Measurements from ENCODE around the gene CCK. TPM values are rescaled to one million over a fixed set of nuclear protein-coding genes. Genes with fewer than 3 reads are reported as not detected.

The CCK gene
- polyA plus RNA-seq, 1 donor from 2014 or later, result not detected

DNA sequence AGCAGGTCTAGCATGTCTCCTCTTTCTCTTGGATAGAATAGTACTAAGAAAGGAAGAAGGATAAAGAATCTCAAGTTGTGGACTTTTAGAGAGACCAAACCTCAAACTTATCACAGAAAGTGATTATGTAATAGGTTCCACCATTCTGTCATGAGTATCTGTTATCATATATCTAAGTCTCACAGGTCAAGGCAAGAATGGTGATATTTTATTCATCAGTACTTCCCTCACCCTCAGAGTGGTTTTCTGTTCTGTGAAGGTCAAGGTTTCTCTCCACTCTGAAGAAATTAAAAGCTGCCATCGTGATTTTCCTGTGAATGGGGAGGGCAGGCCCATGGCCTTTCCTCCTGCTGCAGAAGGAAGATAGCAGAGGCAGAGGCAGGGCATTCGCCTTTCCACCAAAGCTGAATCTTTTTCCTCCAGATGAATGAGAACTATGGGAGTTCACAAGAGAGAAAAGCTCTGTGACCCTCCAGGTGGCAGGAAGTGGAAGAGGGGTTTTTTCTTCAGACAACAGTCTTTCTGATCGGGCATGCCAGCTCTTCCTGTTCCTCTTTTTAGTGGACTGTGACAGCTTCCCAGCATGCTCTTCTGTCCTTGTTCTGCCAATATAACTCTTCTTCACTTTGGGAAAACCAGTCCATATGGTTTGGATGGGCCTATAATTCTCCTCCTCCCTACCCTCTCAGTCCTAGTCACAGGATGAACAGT lies 37.1 kb upstream of the CCK start:
- no peak overlapping the region for H3K4me3 ChIP-seq (ENCODE audit: low read length)
- no peaks in the 10 kb centered on the region for H4K20me1 ChIP-seq (ENCODE audit: insufficient read depth)
- H3K27me3 ChIP-seq (ENCODE audit: insufficient read depth, low read depth, low read length), result no peaks in the 10 kb centered on the region
- H3K9me2 ChIP-seq (ENCODE audit: insufficient read depth, low read length), result no peaks in the 10 kb centered on the region
- no peak overlapping the region for H3K9ac ChIP-seq (ENCODE audit: low read length)
- TF ChIP-seq, protein P1, sequence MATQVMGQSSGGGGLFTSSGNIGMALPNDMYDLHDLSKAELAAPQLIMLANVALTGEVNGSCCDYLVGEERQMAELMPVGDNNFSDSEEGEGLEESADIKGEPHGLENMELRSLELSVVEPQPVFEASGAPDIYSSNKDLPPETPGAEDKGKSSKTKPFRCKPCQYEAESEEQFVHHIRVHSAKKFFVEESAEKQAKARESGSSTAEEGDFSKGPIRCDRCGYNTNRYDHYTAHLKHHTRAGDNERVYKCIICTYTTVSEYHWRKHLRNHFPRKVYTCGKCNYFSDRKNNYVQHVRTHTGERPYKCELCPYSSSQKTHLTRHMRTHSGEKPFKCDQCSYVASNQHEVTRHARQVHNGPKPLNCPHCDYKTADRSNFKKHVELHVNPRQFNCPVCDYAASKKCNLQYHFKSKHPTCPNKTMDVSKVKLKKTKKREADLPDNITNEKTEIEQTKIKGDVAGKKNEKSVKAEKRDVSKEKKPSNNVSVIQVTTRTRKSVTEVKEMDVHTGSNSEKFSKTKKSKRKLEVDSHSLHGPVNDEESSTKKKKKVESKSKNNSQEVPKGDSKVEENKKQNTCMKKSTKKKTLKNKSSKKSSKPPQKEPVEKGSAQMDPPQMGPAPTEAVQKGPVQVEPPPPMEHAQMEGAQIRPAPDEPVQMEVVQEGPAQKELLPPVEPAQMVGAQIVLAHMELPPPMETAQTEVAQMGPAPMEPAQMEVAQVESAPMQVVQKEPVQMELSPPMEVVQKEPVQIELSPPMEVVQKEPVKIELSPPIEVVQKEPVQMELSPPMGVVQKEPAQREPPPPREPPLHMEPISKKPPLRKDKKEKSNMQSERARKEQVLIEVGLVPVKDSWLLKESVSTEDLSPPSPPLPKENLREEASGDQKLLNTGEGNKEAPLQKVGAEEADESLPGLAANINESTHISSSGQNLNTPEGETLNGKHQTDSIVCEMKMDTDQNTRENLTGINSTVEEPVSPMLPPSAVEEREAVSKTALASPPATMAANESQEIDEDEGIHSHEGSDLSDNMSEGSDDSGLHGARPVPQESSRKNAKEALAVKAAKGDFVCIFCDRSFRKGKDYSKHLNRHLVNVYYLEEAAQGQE (IDR thresholded peaks at IDR 0.05; ENCODE audit: borderline replicate concordance), result no peak
- TF ChIP-seq EZH2 (IDR thresholded peaks at IDR 0.05; ENCODE audit: borderline replicate concordance, insufficient read depth, low read length, poor library complexity, severe bottlenecking), result no peak
- TF ChIP-seq, protein P2, sequence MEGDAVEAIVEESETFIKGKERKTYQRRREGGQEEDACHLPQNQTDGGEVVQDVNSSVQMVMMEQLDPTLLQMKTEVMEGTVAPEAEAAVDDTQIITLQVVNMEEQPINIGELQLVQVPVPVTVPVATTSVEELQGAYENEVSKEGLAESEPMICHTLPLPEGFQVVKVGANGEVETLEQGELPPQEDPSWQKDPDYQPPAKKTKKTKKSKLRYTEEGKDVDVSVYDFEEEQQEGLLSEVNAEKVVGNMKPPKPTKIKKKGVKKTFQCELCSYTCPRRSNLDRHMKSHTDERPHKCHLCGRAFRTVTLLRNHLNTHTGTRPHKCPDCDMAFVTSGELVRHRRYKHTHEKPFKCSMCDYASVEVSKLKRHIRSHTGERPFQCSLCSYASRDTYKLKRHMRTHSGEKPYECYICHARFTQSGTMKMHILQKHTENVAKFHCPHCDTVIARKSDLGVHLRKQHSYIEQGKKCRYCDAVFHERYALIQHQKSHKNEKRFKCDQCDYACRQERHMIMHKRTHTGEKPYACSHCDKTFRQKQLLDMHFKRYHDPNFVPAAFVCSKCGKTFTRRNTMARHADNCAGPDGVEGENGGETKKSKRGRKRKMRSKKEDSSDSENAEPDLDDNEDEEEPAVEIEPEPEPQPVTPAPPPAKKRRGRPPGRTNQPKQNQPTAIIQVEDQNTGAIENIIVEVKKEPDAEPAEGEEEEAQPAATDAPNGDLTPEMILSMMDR (IDR thresholded peaks at IDR 0.05; ENCODE audit: poor library complexity, severe bottlenecking), result no peak
- no peak for TF ChIP-seq TAF1 (IDR thresholded peaks at IDR 0.05; ENCODE audit: low read depth)
- TF ChIP-seq POLR2AphosphoS5 (IDR thresholded peaks at IDR 0.05), result no peak
- TF ChIP-seq SMC3 (conservative IDR thresholded peaks at IDR 0.05; ENCODE audit: poor library complexity), result no peak
- TF ChIP-seq MXI1 (conservative IDR thresholded peaks at IDR 0.05; ENCODE audit: poor library complexity, severe bottlenecking), result no peak
- no peak for TF ChIP-seq EP300 (conservative IDR thresholded peaks at IDR 0.05; ENCODE audit: poor library complexity, severe bottlenecking)
- TF ChIP-seq RAD21 (conservative IDR thresholded peaks at IDR 0.05), result no peak
- H3K4me2 ChIP-seq (ENCODE audit: low read length), result no peak overlapping the region
- no peaks in the 10 kb centered on the region for H3K36me3 ChIP-seq (ENCODE audit: insufficient read depth, low read length)
- no peaks in the 10 kb centered on the region for H3K79me2 ChIP-seq (replicated peaks; ENCODE audit: insufficient read depth, low read length)
- no peaks in the 10 kb centered on the region for H3K9me3 ChIP-seq (ENCODE audit: low read length)
- H2AFZ ChIP-seq (ENCODE audit: low read depth, low read length), result no peak overlapping the region
- no peaks in the 10 kb centered on the region for H3F3A ChIP-seq (ENCODE audit: insufficient read depth, low read length, poor library complexity, severe bottlenecking)
- no peak overlapping the region for H3K27ac ChIP-seq (ENCODE audit: low read length)

DNA sequence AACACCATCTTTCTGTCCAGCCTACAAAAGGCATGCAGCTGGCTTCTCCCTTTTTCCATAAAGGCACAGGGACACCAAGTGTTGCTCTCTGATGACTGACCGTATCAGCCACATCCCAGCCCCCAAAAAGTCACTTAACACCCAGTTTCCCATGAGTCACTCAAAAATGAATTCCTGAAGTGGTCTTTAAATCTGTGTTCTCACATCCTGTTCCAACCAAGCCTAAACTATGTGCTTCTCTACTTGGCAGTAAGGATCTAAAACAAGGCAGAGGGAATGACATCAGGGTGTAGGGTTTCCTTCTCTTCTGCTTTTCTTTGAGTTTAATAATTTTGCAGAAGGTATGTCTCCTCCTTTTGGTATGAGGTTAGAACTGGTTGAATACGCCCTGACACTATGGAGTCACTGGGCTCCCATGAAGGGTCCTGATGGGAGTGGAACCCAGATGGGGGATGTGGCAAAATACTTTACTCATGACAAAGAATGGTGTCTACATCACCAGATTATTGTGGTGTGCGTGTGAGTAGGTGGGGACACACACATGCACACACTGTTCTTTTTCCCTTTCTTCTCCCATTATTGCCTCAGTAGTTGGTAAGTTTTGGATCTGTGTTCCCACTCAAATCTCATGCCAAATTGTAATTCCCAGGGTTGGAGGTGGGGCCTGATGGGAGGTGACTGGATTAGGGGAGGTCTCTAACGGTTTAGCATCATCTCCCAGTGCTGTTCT lies 35.6 kb upstream of the CCK start:
- H3K9ac ChIP-seq (ENCODE audit: low read length), result no peak overlapping the region
- no peaks in the 10 kb centered on the region for H4K20me1 ChIP-seq (ENCODE audit: insufficient read depth)
- no peak overlapping the region for H3K27ac ChIP-seq (ENCODE audit: low read length)
- TF ChIP-seq, protein P2 (IDR thresholded peaks at IDR 0.05; ENCODE audit: poor library complexity, severe bottlenecking), result no peak
- TF ChIP-seq EZH2 (IDR thresholded peaks at IDR 0.05; ENCODE audit: borderline replicate concordance, insufficient read depth, low read length, poor library complexity, severe bottlenecking) (no peak), EP300 (conservative IDR thresholded peaks at IDR 0.05; ENCODE audit: poor library complexity, severe bottlenecking) (no peak), TAF1 (IDR thresholded peaks at IDR 0.05; ENCODE audit: low read depth) (no peak), MXI1 (conservative IDR thresholded peaks at IDR 0.05; ENCODE audit: poor library complexity, severe bottlenecking) (no peak), POLR2AphosphoS5 (IDR thresholded peaks at IDR 0.05) (no peak), RAD21 (conservative IDR thresholded peaks at IDR 0.05) (no peak), SMC3 (conservative IDR thresholded peaks at IDR 0.05; ENCODE audit: poor library complexity) (no peak)
- TF ChIP-seq, protein P1 (IDR thresholded peaks at IDR 0.05; ENCODE audit: borderline replicate concordance), result no peak
- no peaks in the 10 kb centered on the region for H3K36me3 ChIP-seq (ENCODE audit: insufficient read depth, low read length)
- H2AFZ ChIP-seq (ENCODE audit: low read depth, low read length), result no peak overlapping the region
- H3K4me3 ChIP-seq (ENCODE audit: low read length), result no peak overlapping the region
- H3K9me3 ChIP-seq (ENCODE audit: low read length), result no peaks in the 10 kb centered on the region
- H3K27me3 ChIP-seq (ENCODE audit: insufficient read depth, low read depth, low read length), result no peaks in the 10 kb centered on the region
- H3K9me2 ChIP-seq (ENCODE audit: insufficient read depth, low read length), result no peaks in the 10 kb centered on the region
- no peaks in the 10 kb centered on the region for H3K79me2 ChIP-seq (replicated peaks; ENCODE audit: insufficient read depth, low read length)
- H3F3A ChIP-seq (ENCODE audit: insufficient read depth, low read length, poor library complexity, severe bottlenecking), result no peaks in the 10 kb centered on the region
- no peak overlapping the region for H3K4me2 ChIP-seq (ENCODE audit: low read length)
